IMR-90 (cell line): Measurements from ENCODE around the gene WNT8B.

Experiments
- CTCF ChIP-seq: conservative IDR thresholded peaks from 2 replicates; pipeline ENCODE4 v1.5.1; 2012; ENCODE audit warnings: mild to moderate bottlenecking, low read depth, low read length, improper control_type of control experiment
- NFE2L2 ChIP-seq: fragments of 150-350 bp; IDR thresholded peaks from 2 replicates; pipeline ENCODE4 v1.6.1; 2016; ENCODE audit warnings: low read depth, mild to moderate bottlenecking, low read length
- RCOR1 ChIP-seq: IDR thresholded peaks from 2 replicates; pipeline ENCODE4 v1.6.1; 2012; ENCODE audit warnings: mild to moderate bottlenecking, low read length, improper control_type of control experiment; ENCODE audit not compliant: insufficient replicate concordance

GRCh38 chr10:100508266-100508665 is 45.5 kb downstream of the WNT8B start:
- no peak for TF ChIP-seq RCOR1
- no peak for TF ChIP-seq CTCF
- TF ChIP-seq NFE2L2 = no peak
